ENCODE results near the gene RPS6KC1.
"Not testable (repeated sequence)": the region's sequence is repeated elsewhere in the genome, so short reads cannot be mapped to it uniquely, and the experiment has no call there.

The RPS6KC1 gene

GRCh38 chr1:213111502-213111901 lies 60.5 kb downstream of the RPS6KC1 start:
- no peak for DNase-seq

DNA sequence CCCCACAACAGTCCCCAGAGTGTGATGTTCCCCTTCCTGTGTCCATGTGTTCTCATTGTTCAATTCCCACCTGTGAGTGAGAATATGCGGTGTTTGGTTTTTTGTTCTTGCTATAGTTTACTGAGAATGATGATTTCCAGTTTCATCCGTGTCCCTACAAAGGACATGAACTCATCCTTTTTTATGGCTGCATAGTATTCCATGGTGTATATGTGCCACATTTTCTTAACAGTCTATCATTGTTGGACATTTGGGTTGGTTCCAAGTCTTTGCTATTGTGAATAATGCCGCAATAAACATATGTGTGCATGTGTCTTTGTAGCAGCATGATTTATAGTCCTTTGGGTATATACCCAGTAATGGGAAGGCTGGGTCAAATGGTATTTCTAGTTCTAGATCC lies 61.7 kb downstream of the RPS6KC1 start:
- DNase-seq, result not testable (repeated sequence)

- DNase-seq, result not testable (repeated sequence)
Measured at GRCh38 chr1:213117699-213118180, 66.7 kb downstream of the RPS6KC1 start.

DNA sequence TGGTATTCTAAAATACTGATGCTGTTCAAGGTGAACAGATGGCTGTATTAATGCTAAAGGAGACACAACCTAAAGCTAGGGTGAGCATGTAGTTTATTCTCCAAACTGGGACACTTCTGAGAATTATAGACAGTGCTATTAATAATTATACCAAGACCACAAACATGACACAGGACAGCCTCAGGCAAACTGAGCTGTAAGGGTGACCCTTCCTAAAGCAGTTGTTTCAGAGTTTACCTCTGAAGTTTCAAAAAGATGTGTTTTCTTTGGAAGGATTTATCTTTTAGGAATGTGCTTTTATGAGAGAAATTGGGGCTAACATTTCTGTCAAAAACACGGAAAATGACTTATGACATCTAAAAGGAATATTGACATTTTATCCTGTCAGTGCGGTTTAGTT lies 68.8 kb downstream of the RPS6KC1 start:
- no peak for DNase-seq

DNA sequence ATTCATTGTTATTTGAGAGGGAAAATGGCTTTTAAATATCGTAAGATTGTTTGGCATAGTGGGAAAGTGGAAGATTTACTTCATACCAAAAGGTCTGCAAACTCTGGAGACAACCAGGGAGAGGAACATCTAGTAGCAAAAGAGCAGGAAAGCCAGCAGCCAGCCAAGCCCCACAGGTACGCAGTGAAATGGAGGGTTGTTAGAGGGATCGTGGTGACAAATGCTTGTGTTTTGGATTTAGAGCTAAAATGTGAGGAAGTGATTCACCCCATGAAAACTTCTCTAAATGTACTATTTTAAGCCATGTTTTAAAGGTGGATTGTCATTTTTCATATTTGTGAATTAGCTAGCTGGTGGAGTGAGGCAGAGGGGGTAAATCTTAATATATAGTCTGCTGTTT lies 69.3 kb downstream of the RPS6KC1 start:
- no peak for DNase-seq

DNA sequence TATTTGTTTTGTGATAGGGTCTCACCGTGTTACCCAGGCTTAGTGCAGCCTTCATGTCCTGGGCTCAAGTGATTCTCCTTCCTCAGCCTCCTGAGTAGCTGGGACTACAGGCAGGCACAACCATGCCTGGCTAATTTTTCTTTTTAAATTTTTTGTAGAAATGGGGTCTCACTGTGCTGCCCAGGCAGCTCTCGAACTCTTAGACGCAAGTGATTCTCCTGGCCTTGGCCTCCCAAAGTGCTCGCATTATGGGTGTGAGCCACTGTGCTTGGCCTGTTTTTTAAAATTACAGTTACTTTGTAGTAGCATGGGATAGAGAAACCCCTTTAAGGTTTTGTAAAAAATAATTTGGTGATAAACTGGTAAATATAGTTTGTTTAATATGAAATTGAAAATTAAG lies 69.9 kb downstream of the RPS6KC1 start:
- DNase-seq, result no peak

DNA sequence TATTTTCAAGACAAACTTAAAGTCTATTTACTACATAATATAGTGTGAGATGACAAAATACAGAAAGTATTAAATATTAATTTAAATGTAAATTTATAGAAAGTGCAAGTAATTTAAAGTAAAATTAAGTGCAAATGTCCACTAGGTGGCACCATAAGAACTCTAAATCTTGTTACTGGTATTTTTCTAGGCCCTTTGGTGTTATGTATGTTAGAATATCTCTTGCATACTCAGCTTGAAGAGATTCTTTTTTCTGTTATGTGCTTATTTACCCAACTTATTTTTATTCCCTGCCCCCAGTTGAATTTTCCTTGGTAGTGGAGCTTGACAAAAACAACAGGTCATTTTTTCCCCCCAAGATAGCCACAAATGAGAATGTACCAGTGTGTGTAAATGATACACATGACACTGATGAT lies 71.5 kb downstream of the RPS6KC1 start:
- no peak for DNase-seq

DNA sequence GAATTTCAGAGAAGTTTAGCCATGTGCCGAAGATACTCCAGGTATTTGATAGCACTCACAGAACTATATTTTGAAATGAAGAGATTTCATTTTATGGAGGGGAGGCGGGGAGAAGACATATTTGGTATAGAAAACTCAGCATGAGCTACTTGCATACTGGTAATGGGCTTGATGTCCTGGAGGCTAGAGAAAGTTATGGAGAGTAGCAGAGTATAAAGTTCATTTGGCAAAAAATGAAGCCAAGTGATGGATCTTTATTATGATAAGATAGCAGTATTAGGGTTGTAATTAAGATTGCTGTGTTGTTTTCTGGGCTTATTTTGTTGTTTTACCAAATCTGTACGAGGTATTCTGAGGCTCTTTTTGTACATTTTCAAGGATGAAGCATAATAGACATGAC lies 72.0 kb downstream of the RPS6KC1 start:
- DNase-seq, result no peak

DNA sequence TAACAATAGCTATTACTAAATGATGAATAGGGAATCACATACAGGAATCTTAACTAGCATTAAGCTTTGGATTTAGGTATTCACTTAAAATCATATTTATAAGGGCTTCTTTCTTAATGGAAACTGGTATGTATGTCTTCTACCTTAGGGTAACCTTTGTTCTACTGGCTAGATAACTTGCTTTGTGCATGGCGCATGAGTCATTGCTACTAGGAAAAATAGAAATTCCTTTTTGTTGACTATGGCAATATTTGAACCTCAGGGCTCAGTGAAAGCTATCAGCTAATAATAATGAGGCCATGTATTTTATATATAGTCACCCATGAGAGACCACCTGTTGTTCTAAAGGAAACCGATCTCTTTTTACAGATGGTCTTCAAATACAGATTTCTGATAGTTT lies 72.5 kb downstream of the RPS6KC1 start:
- no peak for DNase-seq

- no peak for DNase-seq
Measured at GRCh38 chr1:213124590-213124989, 73.5 kb downstream of the RPS6KC1 start.

DNA sequence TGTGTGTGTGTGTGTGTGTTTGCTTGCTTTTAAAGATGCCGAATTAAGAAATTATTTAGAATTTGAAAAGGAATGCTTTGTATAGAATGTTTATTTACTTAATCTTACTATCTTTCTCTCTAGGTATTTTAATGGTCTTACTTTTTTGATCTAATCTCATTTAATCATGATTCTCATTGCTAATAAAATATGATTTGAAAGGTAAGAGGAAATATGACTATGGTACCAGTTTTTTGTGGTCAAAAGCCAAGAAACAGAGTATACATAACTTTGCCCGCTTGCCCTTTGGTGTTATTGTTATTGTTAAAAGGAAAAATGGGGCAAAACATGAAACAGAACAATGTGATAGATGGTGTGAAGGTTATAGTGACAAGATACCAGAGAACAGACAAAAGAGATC lies 74.6 kb downstream of the RPS6KC1 start:
- DNase-seq, result no peak

DNA sequence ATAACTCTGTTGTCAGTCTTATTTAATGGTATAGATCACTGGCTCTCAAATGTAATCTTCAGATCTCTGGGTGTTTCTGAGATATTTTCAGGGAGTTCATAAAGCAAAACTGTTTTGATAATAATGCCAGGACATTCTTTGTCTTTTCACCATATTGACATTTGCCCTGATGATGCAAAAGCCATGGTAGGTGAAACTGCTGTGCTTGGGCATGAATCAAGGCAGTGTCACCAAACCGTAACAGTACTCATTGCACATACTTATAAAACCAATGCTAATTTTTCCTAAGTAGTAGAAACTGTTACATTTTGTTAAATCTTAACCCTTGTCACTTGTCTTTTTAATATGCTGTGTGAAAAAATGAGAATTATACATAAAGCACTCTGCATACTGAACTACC lies 76.0 kb downstream of the RPS6KC1 start:
- no peak for DNase-seq

DNA sequence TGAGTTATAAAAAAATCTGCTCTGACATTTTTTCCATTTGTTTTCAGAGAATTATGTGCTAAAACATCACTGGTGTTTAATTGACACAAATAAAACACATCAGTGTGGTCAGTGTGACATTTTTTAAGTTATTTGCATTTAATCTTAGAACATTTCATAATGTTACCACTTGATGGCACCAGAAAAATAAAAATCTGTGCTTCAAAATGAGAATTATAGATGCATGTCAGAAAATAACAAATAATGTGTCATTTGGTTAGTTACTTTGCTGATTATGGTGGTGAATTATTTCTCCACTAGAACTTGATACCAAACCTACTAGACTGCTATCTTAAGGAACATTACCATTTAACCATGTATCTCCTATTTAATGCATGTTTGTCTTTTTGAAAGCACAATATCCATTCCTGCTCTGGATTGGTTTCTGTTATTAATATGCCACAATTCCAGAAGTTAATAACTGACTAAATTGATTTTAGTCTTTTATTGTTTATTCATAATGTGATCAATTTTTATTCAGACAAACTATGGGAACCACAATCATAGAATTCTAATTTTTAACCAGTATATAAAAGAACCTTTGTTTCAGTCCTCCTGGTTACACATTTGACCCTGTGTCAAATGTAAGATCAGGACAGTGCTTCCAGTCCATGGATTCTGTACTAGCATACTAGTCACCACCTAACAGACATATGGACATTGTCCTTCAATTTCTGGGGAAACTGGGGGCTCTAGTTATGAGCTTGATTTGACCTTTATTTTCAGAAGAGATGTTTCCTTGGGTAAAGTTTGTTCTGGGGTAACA lies 81.0 kb downstream of the RPS6KC1 start:
- DNase-seq, result no peak

DNA sequence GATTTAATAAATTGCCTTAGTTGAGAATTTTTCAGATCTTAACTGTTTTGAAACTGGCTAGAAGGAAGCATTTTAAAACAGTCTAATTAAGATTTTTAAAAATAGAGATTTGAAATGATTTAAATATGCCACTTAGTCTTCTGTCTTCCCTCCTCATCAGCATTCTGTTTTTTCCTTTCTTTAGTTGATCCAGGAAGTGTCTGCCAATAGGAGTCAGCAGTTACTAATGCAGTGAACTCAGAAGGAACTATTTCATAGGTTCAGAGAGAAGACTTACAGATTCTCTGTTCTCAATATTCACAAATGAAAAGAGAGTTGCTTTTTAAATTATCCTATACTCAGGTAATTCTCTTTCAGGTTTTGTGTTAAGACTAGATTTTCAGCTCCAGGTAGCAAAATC lies 84.5 kb downstream of the RPS6KC1 start:
- DNase-seq, result no peak

- DNase-seq, result no peak
Measured at GRCh38 chr1:213136190-213136917, 85.3 kb downstream of the RPS6KC1 start.

DNA sequence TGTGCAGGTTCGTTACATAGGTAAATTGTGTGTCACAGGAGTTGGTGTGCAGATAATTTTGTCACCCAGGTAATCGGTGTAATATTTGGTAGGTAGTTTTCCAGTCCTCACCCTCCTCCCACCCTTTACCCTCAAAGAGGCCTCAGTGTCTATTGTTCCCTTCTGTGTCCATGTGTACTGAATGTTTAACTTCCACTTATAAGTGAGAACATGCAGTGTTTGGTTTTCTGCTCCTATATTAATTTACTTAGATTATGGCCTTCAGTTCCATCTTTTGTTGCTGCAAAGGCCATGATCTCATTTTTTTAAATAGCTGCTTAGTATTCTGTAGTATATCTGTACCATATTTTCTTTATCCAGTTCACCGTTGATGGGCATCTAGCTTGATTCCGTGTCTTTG lies 87.3 kb downstream of the RPS6KC1 start:
- no peak for DNase-seq

- DNase-seq, result no peak
Measured at GRCh38 chr1:213138892-213139291, 87.9 kb downstream of the RPS6KC1 start.

GRCh38 chr1:213148905-213149304 lies 97.9 kb downstream of the RPS6KC1 start:
- no peak for DNase-seq

GRCh38 chr1:213150090-213150489 lies 99.0 kb downstream of the RPS6KC1 start:
- DNase-seq, result not testable (repeated sequence)

GRCh38 chr1:213154056-213154685 lies 103.1 kb downstream of the RPS6KC1 start:
- DNase-seq, result no peak

GRCh38 chr1:213159376-213159775 lies 108.3 kb downstream of the RPS6KC1 start:
- DNase-seq, result no peak

GRCh38 chr1:213160442-213160841 lies 109.4 kb downstream of the RPS6KC1 start:
- DNase-seq, result not testable (repeated sequence)

DNA sequence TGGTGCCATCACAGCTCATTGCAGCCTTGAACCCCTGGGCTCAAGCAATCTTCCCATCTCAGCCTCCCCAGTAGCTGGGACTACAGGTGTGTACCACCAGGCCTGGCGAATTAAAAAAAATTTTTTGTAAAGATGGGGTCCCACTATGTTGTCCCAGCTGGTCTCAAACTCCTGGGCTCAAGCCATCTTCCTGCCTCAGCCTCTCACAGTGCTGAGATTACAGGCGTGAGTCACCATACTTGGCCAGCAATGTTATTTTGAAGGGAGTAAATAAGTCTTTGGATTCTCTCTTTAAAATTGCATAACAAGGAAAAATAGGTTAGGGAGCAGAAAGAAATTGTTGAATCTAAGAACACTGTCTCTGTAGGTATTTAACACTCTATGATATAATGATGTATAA lies 111.3 kb downstream of the RPS6KC1 start:
- DNase-seq, result no peak

DNA sequence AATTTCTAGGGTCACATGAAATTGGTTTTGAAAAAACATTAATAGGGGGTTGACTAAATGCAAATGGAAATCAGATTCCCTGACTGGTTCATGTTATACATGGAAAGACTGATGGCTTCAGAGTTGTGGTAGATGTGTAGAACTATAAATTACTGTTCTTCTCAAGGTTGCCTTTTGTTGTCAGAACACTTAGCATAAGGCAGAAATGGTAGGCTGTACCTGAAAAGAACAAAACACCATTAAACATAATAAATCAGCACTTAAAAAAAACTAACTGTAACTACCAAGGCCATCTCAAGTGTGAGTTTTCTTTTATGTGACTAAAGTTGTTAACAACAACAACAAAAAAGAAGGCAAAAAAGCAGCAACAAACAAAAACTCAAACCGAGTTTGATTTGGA lies 111.8 kb downstream of the RPS6KC1 start:
- DNase-seq, result no peak
